NAMALWA (cell line): Measurements from ENCODE around the gene FSD1.

Source experiments
- DNase-seq: peaks from one replicate; pipeline ENCODE4 v3.0.0-alpha.2; 2015; ENCODE audit warnings: low spot score

Gene FSD1

DNA sequence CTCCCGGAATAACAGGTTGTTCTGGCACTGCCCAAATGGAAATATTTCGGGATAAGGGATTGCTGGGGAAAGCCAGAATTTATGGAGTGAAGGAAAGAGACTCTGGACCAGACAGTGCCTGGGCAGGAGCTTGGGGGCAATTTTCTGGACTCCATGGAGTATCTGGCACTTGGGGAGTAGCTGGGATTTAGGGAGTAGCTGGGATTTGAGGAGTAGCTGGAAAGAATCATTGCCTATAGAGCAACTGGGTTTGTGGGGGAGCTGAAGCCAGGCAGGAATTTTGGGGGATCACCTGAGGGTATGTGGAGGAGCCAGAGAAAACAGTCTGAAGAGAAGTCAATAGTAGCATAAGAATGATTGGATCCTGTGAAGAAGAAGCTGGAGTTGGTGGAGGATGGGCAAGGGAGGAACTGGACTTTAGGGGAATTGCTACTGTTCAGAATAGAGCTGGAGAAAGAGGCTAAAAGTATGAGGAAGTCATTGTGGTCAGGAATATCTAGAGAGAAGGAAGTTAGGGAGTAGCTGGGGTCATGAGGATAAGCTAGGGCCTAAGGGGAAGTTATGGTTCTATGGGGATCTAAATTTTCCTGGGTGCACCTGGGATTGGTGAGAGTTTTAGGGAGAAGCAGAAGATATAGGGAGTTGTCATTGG lies 14.8 kb downstream of the FSD1 start:
- no peak for DNase-seq

DNA sequence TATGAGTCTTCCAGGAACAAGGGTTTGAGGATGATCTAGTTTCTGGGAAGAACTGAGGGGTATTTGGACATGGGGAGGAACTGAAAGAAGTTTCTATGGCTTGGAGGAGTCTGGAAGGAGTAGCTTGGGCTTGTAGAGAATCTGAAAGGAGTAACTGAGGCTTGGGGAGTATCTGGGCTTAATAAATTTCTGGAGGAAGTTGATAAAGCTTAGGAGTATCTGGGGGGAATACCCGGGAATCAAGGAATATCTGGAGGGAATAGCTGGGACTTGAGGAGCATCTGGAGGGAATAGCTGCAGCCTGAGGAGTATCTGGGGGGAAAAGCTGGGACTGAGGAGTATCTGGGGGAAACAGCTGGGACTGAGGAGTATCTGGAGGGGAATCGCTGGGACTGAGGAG lies 16.0 kb downstream of the FSD1 start:
- no peak for DNase-seq

DNA sequence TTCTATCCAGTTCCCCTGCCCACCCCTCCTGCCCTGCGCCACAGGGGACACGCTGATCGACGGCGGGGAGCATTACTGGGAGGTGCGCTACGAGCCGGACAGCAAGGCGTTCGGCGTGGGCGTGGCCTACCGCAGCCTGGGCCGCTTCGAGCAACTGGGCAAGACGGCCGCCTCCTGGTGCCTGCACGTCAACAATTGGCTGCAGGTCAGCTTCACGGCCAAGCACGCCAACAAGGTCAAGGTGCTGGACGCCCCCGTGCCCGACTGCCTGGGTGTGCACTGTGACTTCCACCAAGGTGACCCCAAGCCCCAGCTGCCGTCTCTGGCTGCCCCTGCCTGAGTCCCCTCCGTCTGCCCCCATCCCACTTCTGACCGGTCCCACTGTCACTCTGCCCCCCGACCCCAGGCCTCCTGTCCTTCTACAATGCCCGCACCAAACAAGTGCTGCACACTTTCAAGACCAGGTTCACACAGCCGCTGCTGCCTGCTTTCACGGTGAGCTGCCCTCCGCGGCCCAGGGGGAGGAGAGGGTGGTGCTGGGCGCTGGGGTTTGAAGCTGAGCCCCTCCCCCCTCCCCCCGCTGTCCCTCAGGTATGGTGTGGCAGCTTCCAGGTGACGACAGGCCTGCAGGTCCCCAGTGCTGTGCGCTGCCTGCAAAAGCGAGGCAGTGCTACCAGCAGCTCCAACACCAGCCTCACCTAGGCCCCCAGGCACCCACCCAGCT lies 18.7 kb downstream of the FSD1 start:
- no peak for DNase-seq

DNA sequence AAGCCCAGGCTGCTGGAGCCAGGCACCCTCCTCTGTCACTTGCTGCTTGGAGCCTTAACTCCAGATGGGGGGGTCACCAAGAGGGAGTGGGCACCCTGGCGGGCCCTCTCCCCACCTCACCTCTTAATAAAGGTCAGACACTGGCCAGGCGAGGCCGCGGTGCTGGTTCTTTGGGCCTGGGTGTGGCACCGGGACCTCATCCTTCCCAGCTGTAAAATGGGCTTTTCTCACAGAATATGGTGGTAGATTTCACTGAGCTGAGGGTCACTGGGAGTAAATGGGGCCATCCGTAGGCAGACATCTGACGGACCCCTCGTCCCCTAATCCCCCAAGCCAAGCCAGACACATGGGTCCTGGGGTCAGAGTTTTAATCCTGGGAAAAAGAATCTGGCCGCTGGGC lies 19.3 kb downstream of the FSD1 start:
- no peak for DNase-seq

DNA sequence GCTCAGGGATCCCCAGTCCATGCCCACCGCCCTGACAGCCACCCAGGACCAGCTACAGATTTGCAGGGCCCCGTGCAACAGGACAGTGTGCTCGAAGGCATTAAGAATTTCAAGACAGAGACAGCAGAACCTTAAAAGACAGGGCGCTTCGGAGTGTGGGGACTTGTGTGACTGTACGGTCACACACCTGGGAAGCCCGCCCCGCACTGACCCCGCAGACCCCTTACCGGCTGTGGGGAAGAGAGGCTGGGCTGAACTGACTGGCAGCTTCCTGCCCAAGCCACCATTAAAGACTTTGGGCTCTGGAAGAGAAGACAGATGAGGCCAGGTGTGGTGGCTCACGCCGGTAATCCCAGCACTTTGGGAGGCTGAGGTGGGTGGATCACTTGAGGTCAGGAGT lies 19.8 kb downstream of the FSD1 start:
- DNase-seq, result no peak

DNA sequence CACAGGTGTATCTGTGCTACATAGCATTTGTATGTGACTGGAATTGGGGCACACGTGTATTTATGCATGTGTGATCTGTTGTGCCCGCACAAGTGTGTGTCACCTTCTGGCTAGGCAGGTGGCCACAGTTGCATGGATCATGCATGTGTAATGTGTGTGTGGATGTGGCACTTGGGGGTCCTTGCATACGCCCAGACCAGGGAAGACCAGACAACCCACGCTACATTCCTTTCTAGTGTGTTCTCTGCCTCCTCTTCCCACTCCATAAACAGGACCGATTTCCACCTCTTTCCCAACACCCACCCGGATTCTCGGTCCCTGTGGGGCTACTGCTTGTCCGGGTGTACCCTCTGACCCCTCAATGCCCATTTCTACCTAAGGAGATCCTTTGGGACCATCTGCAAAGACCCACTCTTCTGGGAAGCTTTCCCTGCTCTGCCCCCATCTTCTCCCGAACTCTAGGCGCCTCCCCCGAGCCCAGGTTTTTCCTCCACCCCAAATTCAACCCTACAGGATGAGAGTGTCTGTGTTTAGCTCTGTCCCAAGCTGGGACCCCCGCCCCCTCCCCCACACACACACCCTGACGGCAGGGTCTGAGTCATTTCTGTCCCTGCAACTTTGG lies 21.9 kb downstream of the FSD1 start:
- no peak for DNase-seq

DNA sequence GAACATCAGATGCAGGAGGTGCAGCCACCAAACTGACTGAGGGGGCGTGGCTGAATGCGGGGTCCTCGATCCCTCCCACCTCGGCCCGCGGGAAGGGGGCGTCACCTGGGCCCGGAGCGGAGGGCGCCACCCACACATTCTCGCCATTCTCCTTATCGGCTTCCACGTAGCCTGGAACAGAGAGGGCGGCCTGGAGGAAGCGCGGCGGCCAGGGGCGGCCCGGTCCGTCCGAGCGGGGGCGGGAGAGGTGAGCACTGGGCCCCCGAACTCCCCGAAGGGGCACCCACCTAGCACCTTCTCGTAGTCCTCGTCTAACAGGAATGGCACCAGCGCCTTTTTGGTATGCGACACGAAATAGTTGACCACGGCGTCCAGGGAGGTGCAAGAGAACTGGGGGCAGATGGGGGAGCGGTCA lies 22.4 kb downstream of the FSD1 start:
- DNase-seq, result no peak

DNA sequence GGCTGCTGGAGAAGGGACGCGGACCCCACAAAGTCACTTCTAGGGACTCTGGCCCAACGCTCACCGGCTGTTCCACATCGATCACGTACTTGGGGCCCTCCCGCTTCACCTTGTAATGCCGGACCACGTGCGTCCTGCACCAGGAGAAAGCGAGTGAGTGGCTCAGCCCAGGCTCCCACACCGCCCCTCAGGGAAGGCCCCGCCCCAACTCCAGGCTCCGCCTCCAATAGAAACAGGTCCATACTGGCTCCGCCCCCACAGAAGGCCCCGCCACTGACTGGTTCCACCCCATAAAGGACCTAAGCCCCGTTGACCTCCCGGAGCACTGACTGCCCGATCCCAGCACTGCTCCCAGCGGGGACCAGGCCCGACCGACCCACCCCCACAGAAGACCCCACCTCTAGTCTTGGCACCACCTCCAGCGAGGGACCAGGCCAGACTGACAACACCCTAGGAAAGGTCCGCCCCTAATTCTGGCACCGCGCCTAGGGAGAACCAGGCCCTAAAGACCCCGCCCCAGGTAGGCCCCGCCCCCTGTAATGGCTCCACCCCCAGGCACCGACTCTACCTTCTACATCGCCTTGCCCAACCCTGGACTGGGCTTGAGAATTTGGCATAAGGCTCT lies 23.0 kb downstream of the FSD1 start:
- DNase-seq, result peak; percentile 86

DNA sequence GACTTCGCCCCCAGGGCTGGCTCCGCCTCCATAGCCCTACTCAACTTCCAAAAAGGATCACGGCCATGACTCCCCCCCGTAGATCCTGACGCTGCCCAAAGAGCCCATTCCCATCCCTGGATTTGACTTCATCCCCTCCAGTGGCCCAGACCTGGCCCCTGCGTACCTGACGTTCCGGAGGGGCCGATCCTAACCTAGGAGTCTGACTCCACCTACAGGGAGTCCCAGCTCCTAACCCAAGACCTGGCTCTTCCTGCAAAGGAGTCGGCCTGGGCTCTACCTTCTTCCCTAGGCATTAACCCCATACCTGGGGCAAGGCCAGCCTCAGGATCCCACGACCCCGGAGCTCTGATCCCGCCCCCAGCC lies 23.5 kb downstream of the FSD1 start:
- no peak for DNase-seq

DNA sequence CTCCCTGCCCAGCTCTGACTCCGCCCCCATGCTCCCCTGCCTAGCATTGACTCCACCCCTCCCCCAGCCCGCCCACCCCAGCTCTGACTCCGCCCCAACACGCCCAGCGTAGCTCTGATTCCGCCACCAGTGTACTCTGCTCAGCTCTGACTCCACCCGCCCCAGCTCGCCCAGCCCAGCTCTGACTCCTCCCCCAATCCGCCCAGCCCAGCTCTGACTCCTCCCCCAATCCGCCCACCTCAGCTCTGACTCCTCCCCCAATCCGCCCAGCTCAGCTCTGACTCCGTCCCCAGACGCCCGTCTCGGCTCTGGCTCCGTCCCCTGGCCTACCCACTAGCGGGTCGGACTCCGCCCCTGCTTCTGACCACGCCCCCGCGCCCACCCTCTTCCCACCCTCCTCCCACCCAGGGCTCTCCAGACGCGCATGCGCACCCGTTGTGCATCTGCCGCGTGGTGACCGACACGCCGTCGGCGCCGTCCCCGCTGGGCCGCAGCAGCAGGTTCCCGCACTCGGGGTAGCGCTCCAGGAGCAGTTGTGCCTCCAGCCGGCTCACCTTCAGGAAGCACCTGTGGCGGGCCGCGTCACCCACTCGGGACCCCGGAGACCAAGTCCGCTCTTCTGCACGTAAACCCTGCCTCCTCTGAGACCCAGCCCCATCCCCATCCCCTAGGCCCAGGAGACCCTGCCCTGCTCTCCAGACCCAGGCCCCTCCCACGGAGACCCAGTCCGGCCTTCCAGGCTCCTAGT lies 24.0 kb downstream of the FSD1 start:
- DNase-seq, result peak; percentile 94

DNA sequence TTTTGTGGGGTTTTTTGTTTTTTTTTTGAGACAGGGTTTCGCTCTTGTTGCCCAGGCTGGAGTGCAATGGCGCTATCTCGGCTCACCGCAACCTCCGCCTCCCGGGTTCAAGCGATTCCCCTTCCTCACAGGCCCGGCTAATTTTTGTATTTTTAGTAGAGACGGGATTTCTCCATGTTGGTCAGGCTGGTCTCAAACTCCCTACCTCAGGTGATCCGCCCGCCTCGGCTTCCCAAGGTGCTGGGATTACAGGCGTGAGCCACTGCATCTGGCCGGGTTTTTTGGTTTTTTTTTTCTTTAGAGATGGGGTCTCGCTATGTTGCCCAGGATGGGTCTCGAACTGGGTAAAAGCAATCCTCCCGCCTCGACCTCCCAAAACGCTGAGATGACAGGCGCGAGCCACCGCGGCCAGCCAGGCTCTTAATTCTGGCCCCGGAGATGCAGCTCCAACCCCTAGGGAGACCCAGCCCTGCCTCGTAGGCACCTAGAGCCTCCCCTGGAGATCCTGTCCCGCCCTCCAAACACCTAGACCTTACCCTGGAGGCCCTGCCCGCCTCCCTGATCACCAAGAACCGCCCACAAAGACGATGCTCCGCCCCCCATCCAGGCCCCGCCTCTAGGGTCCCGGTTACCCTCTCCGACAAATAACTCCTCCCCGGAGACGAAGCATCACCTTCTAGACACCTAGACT lies 24.7 kb downstream of the FSD1 start:
- peak; percentile 39 for DNase-seq

DNA sequence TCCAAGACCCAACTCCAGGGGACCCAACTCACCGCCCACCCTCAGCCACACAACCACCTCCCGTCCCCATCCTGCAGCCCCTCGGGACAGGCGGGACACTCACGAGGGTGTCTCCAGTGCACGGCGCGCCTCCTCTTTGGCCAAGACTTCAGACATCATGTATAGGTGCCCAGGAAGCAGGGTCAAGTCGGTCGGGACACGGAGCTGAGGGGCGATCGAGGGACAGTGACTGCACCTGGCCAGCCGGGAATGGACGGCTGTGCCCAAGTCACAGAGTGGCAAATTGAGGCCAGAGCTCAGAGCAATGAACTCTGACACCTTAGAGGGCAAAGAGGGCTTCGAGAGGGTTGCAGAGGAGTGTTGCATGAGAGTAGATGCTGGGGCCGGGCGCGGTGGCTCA lies 25.5 kb downstream of the FSD1 start:
- DNase-seq, result no peak

DNA sequence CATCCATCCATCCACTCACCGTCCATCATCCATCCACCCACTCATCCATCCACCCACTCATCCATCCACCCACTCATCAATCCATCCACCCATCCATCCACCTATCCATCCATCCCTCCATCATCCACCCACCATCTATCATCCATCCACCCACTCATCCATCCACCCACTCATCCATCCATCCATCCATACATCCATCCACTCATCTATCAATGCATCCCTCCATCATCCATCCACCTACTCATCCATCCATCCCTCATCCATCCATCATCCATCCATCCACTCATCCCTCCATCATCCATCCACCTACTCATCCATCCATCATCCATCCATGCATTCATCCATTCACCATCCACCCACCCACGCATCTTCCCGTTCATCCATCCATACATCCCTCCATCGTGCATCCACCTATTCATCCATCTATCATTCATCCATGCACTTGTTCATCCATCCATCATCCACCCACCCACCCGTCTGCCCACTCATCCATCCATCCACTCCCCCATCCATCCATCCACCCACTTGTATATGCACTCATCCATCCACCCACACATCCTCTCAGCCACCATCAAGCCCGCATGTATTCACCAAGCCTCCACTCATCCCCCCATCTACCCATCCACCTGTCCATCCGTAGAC lies 30.7 kb downstream of the FSD1 start:
- DNase-seq, result no peak

DNA sequence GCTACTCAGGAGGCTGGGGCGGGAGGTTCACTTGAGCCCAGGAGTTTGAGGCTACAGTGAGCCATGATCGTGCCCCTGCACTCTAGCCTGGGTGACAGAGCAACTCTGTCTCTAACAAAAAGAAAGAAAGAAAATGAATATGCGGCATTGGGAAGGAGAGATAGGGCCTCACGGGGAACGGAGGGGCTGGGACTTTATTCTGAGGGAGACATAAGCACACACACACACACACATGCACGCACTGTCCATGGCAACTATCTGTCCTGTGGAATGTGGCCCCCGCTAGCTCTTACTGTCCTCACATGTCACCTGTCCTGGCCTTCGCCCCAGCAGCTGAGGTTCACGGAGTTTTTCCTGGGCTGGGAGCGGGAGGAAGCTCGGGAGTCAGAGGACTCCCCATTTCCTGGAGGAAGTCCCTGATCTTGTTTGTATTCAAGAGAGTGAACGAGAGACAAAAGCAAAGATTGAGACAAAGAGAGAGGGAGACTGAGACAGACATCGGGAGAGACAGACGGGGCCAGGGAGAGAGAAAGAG lies 33.6 kb downstream of the FSD1 start:
- DNase-seq, result no peak

DNA sequence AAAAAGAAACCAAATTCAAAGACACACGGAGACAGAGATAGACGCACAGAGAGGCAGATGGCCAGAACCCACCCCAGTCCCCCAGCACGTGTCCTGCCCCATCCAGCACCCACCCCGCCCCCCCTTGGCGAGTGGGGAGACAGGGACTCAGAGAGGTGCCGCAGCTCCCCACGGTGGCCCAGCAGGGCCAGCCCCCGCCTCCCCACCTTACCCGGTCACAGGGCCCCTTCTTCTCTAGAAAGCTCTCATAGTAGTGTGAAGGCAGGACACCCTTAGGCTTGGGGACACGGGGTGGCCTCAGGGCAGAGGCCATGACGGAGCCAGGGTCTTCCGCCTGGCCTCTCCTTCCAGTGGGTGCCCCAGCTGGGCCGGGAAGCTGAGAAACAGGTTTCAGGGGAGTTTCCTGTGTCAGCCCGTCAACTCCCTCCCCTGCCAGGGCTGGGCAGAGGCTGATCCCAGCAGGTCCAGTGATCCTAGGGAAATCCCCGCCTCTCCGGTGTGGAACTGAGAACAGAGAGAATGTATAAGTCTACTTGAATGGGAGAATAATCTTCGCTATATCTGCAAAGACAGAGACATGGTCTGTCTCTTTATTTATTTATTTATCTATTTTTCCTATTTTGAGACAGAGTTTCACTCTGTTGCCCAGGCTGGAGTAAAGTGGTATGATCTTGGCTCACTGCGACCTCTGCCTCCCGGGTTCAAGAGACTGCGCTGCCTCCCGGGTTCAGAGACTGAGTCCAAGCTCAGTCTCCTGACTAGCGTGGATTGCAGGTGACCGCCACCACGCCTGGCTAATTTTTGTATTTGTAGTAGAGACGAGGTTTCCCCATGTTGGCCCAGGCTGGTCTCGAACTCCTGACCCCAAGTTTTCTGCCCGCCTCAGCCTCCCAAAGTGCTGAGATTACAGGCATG lies 34.3 kb downstream of the FSD1 start, which contains the start of gene STAP2:
TSS of gene STAP2 (minus strand) at position 387 of the 915 bp plus-strand sequence. CDS start at position 313, 74 bp downstream.
- DNase-seq, result no peak

DNA sequence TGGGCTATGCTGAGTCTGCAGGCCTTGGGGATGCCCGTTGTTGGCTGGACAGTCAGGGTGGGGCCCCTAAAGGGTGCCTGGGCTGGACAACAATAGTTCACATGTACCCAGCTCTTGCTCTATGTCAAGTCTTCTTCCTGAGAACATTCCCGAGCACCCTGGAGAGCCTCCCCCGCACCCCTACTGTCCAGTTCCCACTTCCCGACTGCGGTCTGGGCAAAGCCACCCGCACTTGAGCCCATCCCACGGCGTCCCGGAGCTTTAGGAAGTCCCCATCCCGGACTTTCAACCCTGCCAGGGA lies 37.9 kb downstream of the FSD1 start:
- no peak for DNase-seq

DNA sequence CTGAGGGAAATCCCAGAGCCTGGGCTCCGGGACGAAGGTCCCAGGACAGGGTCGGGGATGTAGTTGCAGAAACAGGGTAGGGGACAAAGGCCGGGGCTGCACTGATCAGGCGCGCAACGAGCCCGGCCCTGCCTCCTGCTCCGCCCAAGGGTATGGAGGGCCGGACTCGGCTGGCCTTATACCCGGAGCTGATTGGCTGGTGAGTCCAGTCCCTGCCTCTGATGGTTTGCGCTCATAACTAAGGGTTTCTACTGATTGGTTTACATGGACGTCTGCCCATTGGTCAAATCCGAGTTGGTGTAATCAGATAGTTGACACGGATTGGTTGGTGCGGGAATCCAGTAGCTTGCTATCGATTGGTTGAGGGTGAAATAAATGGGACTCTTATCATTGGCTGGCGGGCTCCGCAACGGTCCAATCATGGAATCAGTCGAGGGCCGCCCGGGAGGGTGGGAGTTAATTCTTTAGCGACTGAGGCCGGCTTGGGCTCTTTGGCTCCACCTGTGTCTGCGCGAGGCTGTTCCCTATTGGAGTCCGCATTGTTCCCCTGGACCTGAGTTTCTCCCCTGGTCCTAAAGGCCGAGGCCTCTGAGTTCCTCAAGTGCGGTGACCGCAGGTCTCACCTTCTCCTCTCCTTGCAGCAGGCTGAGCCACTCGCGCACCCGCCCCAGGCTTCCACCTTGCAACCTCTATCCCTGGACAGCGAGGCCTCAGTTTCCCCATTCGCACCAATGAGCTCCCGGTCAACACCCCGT lies 38.4 kb downstream of the FSD1 start:
- DNase-seq, result peak; percentile 100

DNA sequence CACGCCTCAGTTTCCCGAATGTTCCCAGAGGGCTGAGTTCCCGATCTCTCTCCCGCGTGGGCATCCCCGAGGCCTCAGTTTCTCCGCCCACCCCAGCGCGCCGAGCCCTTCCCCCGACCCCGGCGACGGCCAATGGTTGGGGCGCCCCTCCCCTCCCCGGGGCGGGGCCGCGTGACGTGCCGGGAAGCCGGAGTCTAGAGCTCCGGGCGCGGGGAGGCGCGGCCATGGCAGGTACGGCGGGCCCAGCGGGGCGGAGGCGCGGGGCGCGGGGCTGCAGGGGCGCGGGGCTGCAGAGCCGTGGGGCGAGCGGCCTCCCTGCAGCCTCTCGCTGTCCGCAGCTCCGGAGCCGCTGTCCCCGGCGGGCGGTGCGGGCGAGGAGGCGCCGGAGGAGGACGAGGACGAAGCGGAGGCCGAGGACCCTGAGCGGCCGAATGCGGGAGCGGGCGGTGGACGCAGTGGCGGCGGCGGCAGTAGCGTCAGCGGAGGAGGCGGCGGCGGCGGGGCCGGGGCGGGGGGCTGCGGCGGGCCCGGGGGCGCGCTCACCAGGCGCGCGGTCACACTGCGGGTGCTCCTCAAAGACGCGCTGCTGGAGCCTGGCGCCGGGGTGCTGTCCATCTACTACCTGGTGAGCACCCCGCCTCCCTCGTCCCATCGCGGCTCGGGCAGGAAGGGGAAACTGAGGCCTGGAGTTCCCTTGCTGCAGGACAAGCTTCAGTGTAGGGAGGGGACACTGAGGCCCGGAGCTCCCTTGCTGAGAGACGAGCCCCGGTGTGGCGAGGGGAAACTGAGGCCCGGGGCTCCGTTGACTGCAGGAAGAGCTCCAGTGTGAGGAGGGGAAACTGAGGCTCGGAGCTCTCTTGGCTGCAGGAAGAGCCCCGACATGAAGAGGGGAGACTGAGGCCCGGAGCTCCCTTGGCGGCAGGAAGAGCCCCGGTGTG lies 39.2 kb downstream of the FSD1 start, which contains the start of gene MPND:
TSS of gene MPND (plus strand) at position 193 of the 938 bp plus-strand sequence. CDS start at position 225, 32 bp downstream.
- peak; percentile 91 for DNase-seq
